ENCODE measurements around the gene BLZF1.
"Not testable (repeated sequence)": the region's sequence is repeated elsewhere in the genome, so short reads cannot be mapped to it uniquely, and the experiment has no call there.

Gene BLZF1

DNA sequence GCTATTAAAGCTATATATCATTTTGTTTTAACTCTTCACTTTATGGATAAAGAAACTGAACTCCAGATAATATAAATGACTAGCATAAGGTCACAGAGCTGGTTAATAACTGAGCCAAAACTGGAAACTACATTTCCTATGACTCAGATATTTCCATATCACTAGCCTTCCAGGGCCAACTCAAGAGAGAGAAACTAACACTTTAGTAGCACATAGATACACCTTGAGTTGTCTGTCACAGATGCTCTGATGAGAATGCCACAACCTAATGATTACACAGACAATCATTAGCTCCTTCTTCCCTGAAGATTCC lies 41.1 kb upstream of the BLZF1 start:
- DNase-seq (ENCODE audit: low read depth) = peak; percentile 10
- H3K4me3 ChIP-seq (ENCODE audit: low read length) = no peak overlapping the region
- TF ChIP-seq, protein P1, sequence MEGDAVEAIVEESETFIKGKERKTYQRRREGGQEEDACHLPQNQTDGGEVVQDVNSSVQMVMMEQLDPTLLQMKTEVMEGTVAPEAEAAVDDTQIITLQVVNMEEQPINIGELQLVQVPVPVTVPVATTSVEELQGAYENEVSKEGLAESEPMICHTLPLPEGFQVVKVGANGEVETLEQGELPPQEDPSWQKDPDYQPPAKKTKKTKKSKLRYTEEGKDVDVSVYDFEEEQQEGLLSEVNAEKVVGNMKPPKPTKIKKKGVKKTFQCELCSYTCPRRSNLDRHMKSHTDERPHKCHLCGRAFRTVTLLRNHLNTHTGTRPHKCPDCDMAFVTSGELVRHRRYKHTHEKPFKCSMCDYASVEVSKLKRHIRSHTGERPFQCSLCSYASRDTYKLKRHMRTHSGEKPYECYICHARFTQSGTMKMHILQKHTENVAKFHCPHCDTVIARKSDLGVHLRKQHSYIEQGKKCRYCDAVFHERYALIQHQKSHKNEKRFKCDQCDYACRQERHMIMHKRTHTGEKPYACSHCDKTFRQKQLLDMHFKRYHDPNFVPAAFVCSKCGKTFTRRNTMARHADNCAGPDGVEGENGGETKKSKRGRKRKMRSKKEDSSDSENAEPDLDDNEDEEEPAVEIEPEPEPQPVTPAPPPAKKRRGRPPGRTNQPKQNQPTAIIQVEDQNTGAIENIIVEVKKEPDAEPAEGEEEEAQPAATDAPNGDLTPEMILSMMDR (conservative IDR thresholded peaks at IDR 0.05; ENCODE audit: low read length) = 0 out of 2 replicates have a peak, but pooled peaks have one; percentile 2

DNA sequence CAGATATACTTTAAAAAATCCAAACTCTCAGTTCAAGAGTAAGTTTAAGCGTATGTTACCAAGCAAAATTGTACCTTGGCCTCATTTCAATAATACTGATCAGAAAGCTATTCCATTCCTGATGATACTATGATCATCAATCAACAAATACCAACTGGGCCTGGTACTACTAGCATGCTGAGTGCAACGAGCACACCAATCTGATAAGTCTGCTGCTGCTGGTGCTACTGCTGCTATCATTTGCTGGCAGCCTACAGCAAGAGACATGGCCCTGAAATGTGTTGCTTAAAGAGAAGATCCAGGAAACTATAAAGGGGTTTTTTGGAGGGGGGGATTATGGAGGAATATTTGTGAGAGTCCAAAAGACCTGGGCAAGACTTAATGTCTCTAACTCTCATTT lies 40.1 kb upstream of the BLZF1 start:
- TF ChIP-seq, protein P1 (conservative IDR thresholded peaks at IDR 0.05; ENCODE audit: low read length) = no peak
- H3K4me3 ChIP-seq (ENCODE audit: low read length) = no peak overlapping the region
- no peak for DNase-seq (ENCODE audit: low read depth)

DNA sequence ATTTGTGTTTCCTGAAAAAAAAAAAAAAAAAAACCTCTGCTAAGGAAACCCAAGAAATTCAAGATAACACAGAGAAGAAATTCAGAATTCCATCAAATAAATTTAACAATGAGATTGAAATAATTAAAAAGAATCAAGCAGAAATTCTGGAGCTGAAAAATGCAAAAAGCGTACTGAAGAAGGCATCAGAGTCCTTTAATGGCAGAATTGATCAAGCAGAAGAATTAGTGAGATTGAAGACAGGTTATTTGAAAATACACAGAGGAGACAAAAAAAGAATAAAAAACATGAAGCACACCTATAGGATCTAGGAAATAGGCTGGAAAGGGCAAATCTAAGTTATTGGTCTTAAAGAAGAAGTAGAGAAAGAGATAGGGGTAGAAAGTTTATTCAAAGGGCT lies 38.6 kb upstream of the BLZF1 start:
- TF ChIP-seq, protein P1 (conservative IDR thresholded peaks at IDR 0.05; ENCODE audit: low read length) = no peak
- no peak overlapping the region for H3K4me3 ChIP-seq (ENCODE audit: low read length)
- DNase-seq (ENCODE audit: low read depth) = no peak

DNA sequence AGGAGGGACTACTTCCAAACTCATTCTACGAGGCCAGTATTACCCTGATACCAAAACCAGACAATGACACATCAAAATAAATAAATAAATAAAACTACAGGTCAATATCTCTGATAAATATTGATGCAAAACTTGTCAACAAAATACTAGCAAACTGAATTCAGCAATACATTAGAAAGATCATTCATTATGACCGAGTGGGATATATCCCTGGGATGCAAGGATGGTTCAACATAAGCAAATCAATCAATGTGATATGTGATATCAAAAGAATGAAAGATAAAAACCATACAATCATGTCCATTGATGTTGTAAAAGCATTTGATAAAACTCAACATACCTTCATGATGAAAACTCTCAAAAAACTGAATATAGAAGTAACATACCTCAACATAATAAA lies 37.1 kb upstream of the BLZF1 start:
- TF ChIP-seq, protein P1 (conservative IDR thresholded peaks at IDR 0.05; ENCODE audit: low read length) = no peak
- no peak for DNase-seq (ENCODE audit: low read depth)
- no peak overlapping the region for H3K4me3 ChIP-seq (ENCODE audit: low read length)

DNA sequence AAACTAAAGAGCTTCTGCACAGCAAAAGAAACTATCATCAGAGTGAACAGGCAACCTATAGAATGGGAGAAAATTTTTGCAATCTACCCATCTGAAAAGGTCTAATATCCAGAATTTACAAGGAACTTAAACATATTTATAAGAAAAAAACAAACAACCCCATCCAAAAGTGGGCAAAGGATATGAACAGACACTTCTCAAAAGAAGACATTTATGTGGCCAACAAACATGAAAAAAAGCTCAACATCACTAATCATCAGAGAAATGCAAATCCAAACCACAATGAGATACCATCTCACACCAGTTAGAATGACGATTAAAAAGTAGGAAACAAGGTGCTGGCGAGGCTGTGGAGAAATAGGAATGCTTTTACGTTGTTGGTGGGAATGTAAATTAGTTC lies 33.3 kb upstream of the BLZF1 start:
- not testable (repeated sequence) for DNase-seq (ENCODE audit: low read depth); H3K4me3 ChIP-seq (ENCODE audit: low read length)

DNA sequence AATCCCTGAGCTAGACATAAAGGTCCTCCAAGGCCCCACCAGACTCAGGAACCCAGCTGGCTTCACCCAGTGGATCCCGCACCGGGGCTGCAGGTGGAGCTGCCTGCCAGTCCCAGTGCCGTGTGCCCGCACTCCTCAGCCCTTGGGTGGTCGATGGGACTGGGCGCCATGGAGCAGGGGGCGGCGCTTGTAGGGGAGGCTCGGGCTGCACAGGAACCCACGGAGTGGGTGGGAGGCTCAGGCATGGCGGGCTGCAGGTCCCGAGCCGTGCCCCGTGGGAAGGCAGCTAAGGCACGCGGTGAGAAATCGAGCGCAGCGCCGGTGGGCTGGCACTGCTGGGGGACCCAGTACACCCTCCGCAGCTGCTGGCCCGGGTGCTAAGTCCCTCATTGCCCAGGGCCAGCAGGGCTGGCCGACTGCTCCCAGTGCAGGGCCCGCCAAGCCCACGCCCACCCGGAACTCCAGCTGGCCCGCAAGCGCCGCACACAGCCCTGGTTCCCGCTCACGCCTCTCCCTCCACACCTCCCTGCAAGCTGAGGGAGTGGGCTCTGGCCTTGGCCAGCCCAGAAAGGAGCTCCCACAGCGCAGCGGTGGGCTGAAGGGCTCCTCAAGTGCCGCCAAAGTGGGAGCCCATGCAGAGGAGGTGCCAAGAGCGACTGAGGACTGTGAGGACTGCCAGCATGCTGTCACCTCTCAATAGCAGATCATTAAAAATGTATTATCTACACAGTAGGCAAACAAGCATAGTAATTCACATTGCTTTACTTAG lies 30.9 kb upstream of the BLZF1 start:
- H3K4me3 ChIP-seq (ENCODE audit: low read length); DNase-seq (ENCODE audit: low read depth): not testable (repeated sequence)

DNA sequence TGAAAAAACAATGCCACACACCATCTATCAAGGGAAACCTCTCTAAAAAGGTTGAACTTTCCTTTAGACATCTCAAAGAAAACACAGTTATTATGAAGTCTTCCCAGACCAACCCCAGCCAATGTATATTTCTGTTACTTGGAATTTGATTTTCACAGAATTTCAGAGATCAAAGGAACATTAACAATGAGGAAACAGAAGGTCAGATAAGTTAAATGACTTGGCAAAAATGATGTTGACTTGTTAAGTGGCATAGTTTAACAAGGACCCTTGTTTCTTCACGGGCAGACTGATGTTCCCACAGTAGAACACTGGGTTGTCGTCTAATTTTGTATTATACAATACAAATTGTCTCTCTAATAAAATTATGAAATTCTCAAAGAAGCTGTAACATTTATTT lies 29.4 kb upstream of the BLZF1 start:
- TF ChIP-seq, protein P1 (conservative IDR thresholded peaks at IDR 0.05; ENCODE audit: low read length) = no peak
- DNase-seq (ENCODE audit: low read depth) = no peak
- H3K4me3 ChIP-seq (ENCODE audit: low read length) = no peak overlapping the region

DNA sequence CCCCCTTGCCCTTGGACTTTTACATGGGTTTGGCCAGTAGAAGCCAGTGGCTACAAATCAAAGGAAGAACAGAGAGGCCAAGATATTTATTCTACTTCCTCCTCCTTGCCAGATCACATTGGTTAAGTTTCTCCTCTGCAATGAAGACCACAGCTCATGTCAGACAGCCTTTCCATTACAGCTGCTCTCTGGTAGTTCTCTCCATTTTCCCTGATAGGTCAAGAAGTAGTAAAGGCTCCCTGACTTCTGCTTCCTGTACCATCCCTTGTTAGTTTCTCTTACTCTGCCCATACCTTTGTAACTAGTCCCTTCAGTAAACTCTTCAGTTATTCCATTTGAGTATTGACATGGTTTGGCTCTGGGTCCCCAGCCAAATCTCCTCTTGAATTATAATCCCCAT lies 28.2 kb upstream of the BLZF1 start:
- H3K4me3 ChIP-seq (ENCODE audit: low read length) = no peak overlapping the region
- no peak for DNase-seq (ENCODE audit: low read depth)
- TF ChIP-seq, protein P1 (conservative IDR thresholded peaks at IDR 0.05; ENCODE audit: low read length) = no peak

Measured in AG10803 (cell line).